HG03103 (cell line): ENCODE data around the gene RRBP1.

Experiments used
- ATAC-seq: cut with Tn5 transposase; IDR thresholded peaks from one replicate; pipeline ENCODE4 v1.9.1; 2021; ENCODE audit warnings: low read depth; ENCODE audit not compliant: unreplicated experiment

The RRBP1 gene

GRCh38 chr20:17636523-17637412 lies 45.3 kb downstream of the RRBP1 start:
- ATAC-seq, result no peak

- no peak for ATAC-seq
These were observed 46.5 kb downstream of the RRBP1 start for GRCh38 chr20:17635332-17636244.

DNA sequence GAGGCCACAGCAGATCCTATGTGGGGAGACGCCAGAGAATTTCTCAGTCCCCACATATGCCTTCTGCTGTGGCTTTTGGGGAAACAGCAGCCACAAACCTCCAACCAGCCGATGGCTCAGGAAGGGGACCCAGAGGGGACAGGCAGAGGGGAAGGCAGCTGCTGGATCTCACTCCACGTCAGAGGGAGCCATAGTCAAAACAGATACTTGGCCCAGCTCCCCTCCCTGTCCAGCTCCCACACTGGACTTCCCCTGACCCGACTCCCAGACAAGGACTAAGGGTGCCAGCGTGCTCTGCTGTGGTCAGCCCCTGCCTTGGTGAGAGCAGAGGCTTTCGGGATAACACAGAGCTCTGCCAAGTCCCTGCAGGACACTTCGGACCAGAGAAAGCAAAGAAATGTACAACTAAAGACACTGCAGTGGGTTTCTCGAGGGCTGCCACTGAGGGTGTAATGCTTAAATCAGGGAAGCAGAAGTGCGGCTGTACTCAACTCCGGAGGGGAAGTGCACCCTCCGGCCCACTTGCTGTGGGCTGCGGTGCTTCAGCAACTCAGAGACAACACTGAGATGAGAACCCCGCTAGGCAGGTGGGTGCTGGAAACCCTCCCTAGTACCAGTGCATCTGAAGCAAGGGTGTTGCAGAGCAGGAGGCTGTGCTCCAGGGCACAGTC lies 47.2 kb downstream of the RRBP1 start:
- ATAC-seq, result no peak

DNA sequence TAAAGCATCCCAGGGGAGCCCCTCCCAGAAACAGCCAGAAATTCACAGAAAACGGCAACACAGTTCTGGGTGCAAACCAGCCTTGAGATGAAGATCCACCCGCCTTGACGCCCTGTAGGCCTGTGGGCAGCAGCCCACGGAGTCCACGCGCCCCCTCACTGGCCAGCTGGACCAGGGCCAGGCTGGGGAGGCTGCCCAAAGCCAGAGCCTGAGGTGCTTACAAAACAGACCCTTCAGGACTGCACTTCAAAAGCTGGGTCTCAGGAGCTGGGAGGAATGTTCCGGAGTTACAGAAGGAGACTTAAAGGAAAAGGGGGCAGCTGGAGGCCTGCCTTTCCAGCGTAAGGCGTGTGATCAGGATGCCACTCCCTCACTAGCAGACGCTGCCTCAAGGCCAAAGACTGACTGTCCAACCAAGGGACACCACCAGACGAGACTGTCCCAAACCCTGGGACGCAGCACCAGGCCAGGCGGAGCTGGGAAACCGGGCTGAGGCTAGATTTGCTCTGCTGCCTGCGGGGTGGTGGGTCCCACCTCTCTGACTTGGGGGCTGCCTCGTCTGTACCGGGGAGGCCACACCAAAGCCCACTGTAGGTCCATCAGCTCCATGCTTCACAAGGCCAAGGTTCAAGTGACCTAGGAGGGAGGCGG lies 48.1 kb downstream of the RRBP1 start:
- ATAC-seq, result no peak

GRCh38 chr20:17633221-17633849 lies 48.7 kb downstream of the RRBP1 start:
- ATAC-seq, result no peak

DNA sequence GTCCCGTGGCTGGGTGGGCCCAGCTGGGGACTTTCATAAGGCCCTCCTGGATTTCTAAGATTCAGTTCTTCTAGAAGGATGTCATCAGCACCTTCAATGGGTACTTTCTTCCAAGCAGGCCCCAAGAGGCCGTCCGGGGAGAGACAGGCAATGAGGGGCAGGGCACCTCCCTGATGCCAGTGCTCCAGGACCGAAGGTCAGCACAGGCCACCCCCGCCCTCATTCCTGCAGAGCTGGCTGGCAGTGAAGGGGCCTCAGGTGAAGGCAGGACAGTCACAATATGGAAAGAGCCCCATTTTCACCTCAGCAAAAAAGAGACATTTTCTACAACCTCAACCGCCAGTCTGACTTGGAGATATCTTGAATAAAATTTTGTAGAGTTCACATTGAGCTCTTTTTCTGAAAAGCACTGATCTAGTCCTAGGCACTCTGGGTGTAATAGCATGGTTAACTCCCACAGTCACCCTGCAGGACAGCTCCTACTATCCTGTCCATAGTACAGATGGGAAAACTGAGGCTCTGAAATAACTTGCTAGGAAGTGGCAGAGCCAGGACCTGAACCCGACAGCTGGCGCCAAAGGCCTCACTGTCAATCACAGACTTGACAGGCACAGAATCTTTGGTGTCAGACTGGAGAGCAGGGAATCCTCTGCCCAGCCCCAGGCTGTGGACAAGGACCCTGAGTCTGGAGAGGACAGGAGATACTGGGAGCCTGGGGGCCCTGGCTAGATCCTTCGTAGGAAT lies 50.3 kb downstream of the RRBP1 start:
- no peak for ATAC-seq

DNA sequence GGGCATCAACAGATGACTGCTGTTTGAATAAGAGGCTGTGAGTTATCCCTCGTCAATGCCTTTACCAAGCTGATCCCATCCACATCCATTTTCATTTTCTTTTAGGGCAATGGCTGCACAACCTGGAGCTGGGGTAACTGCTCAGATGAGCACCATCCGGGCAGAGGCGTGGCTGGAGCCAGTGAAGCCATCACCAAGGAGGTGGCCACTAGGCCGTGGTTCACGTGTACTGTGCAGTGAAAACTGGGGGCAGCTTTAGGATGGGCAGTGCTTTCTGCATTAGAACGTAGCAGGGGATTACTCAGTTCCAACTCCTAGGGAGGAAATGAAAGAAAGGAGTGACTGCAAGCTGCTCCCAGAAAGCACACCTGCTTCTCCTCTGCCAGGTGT lies 51.2 kb downstream of the RRBP1 start:
- no peak for ATAC-seq

DNA sequence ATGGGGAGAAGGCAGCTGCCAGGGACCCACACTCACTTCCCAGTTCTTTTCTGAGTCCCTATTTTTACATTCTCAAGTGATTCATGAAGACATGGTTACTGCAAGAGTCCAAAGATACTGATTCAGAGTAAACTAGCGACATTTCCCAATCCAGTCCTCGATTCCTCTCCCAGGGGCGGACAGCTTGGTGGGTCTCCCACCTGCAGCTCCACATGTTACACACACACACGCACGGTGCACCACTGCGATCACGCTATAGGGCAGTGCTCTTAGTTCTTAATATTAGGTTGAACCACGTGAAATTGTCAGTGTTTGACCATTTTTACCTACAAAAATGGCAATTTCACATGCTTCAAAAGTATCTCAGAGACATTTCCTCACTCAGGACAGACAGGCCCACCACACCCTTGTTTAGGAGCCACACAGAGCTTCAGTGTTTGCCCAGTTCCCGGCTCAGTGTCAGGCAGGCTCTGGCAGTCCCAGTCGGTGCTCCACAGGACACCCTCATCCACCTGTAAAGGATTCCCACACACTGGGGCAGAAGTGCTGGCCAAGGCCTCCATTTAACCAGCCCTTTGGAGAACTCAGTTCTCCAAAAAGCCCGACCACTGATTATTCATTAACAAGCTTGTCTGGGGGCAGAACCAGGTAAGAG lies 51.8 kb downstream of the RRBP1 start:
- no peak for ATAC-seq

- ATAC-seq, result no peak
These were observed 52.4 kb downstream of the RRBP1 start for GRCh38 chr20:17629678-17630089.

GRCh38 chr20:17629025-17629424 lies 53.0 kb downstream of the RRBP1 start:
- ATAC-seq, result no peak

- ATAC-seq, result no peak
These were observed 53.8 kb downstream of the RRBP1 start for GRCh38 chr20:17628101-17628841.

GRCh38 chr20:17627101-17627955 lies 54.7 kb downstream of the RRBP1 start:
- ATAC-seq, result no peak

GRCh38 chr20:17626217-17627007 lies 55.6 kb downstream of the RRBP1 start:
- no peak for ATAC-seq

- ATAC-seq, result no peak
These were observed 56.6 kb downstream of the RRBP1 start for GRCh38 chr20:17625246-17626051.

GRCh38 chr20:17624551-17625245 lies 57.3 kb downstream of the RRBP1 start:
- ATAC-seq, result no peak
